SH-SY5Y (cell line): ENCODE results near the gene IPO11.

Experiments used
- GATA2 ChIP-seq: IDR thresholded peaks from 2 replicates; pipeline ENCODE4 v1.6.1; 2011; ENCODE audit warnings: mild to moderate bottlenecking, low read depth, low read length
- GATA3 ChIP-seq: IDR thresholded peaks from 2 replicates; pipeline ENCODE4 v1.6.1; 2011; ENCODE audit warnings: low read depth, mild to moderate bottlenecking, low read length, moderate library complexity

GRCh38 chr5:62460578-62460983, 48.0 kb downstream of the IPO11 start:
- TF ChIP-seq GATA2 (no peak), GATA3 (no peak)
